Effector memory CD4-positive, alpha-beta T cell (primary cell): ENCODE results near the gene ANKRD53.

ENCODE experiments used
- DNase-seq, 3 donors: peaks; one replicate each; pipeline ENCODE4 v3.0.0-alpha.2; 2020
- H3K27ac ChIP-seq: 2 replicates; pipeline ENCODE4 v1.7.0; 2013; ENCODE audit warnings: mild to moderate bottlenecking, low read length, moderate library complexity; ENCODE audit not compliant: insufficient read depth, poor library complexity, severe bottlenecking
- H3K27me3 ChIP-seq: replicated peaks from 2 replicates; pipeline ENCODE4 v1.7.0; 2013; ENCODE audit warnings: mild to moderate bottlenecking, low read length; ENCODE audit not compliant: insufficient read depth, control insufficient read depth, poor library complexity, severe bottlenecking
- H3K36me3 ChIP-seq: 2 replicates; pipeline ENCODE4 v1.7.0; 2013; ENCODE audit warnings: mild to moderate bottlenecking, low read length, moderate library complexity; ENCODE audit not compliant: control insufficient read depth, insufficient read depth
- H3K4me1 ChIP-seq: 2 replicates; pipeline ENCODE4 v1.7.0; 2013; ENCODE audit warnings: low read length, mild to moderate bottlenecking; ENCODE audit not compliant: control insufficient read depth, insufficient read depth, poor library complexity, severe bottlenecking
- H3K4me3 ChIP-seq: 2 replicates; pipeline ENCODE4 v1.7.0; 2013; ENCODE audit warnings: low read length, low read depth, mild to moderate bottlenecking; ENCODE audit not compliant: insufficient read depth, poor library complexity, severe bottlenecking
- H3K9me3 ChIP-seq: 2 replicates; pipeline ENCODE4 v1.7.0; 2013; ENCODE audit warnings: mild to moderate bottlenecking, low read length, moderate library complexity; ENCODE audit not compliant: control insufficient read depth

Gene ANKRD53

DNA sequence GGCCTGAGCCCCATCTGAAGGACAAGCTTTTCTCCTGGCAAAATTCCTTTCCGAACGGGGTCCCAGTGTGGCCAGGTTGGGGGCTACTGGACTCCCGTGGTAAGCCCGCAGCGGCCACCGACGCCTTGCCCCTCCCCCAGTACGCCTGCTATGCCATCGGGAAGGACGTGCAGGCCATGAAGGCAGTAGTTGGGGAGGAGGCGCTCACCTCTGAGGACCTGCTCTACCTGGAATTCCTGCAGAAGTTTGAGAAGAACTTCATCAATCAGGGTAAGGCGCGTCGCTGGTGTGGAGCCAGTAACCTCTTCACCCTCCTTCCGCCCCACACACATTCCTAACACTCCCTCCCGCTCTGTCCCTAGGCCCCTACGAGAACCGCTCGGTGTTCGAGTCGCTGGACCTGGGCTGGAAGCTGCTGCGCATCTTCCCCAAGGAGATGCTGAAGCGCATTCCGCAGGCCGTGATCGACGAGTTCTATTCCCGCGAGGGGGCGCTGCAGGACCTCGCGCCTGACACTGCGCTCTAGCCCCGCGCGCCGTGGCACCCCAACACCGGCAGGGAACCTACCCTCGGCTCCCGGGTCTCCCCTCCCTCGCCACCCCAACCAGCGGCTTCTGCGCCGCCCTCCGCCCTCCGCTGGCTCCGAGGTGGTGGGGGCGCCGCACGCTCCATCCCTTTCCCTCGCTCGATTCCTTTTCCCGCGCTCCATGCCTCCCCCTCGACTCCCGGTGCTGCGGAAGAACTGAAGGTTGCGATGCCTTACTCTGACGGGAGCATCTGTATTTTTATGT is 13.6 kb upstream of the ANKRD53 start:
- H3K36me3 ChIP-seq = no peaks in the 10 kb centered on the region
- no peak overlapping the region for H3K27ac ChIP-seq
- no peaks in the 10 kb centered on the region for H3K9me3 ChIP-seq
- DNase-seq = peak; percentile 64 to 70 (median 65)
- peak overlapping the region; percentile 64 for H3K4me3 ChIP-seq
- peaks cover 4% of the 10 kb centered on the region for H3K4me1 ChIP-seq
- peaks cover 6% of the 10 kb centered on the region for H3K27me3 ChIP-seq

DNA sequence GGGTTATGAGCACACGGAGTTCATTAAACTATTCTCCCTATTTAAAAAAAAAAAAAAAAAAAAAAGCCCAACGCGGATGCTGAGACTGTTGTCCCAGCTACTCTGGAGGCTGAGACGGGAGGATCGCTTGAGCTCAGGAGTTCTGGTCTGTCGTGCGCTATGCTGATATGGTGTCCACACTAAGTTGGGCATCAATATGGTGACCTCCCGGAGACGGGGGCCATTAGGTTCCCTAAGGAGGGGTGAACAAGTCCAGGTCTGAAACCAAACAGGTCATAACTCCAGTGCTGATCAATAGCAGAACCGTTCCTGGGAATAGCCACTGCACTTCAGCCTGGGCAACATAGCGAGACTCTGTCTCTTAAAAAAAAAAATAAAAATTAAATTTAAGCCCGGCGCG is 12.9 kb upstream of the ANKRD53 start:
- no peak for DNase-seq
- peak overlapping the region; percentile 64 for H3K4me3 ChIP-seq
- peaks cover 6% of the 10 kb centered on the region for H3K27me3 ChIP-seq
- H3K4me1 ChIP-seq = peaks cover 4% of the 10 kb centered on the region
- H3K36me3 ChIP-seq = no peaks in the 10 kb centered on the region
- H3K27ac ChIP-seq = no peak overlapping the region
- H3K9me3 ChIP-seq = no peaks in the 10 kb centered on the region

DNA sequence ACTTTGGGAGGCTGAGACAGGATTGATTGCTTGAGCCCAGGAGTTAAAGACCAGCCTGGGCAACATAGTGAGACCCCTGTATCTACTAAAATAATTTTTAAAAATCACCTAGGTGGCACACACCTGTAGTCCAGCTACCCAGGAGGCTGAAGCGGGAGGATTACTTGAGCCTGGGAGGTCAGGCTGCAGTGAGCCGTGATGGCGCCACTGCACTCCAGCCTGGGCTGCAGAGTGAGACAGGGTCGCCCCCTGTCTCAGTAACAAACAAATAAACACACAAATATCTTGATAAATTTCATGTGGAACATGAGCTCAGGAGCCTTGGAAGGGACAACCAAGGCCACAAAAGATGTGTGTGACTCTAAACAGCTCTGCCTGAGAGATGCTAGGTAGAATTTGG is 11.7 kb upstream of the ANKRD53 start:
- peaks cover 4% of the 10 kb centered on the region for H3K4me1 ChIP-seq

DNA sequence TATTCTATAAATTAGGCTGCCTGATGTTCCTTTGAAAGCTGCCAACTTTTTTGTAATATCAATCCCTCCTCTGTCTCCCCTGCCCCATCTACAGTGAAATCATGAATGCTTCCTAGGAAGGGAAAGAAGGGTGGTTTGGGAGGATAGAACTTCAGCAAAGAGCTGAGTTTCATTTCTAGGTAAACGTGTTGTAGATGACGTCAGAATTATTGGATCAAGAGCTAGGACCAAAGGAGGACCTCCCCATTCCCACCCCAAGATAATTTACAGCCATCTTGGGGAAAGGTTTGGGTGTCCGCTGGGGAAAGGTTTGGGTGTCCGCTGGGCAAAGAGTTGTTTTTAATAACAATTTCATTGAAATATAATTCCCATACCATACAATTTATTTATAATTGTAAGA is 11.2 kb upstream of the ANKRD53 start:
- Histone ChIP-seq H3K36me3 (no peaks in the 10 kb centered on the region), H3K4me1 (peaks cover 4% of the 10 kb centered on the region), H3K27ac (no peak overlapping the region), H3K27me3 (peaks cover 6% of the 10 kb centered on the region), H3K4me3 (no peak overlapping the region), H3K9me3 (no peaks in the 10 kb centered on the region)
- DNase-seq = no peak

More for the DNA sequence above, 11.7 kb upstream of the ANKRD53 start:
- H3K27me3 ChIP-seq = peaks cover 6% of the 10 kb centered on the region
- DNase-seq = no peak
- H3K9me3 ChIP-seq = no peaks in the 10 kb centered on the region
- no peak overlapping the region for H3K4me3 ChIP-seq
- H3K36me3 ChIP-seq = no peaks in the 10 kb centered on the region
- H3K27ac ChIP-seq = no peak overlapping the region

DNA sequence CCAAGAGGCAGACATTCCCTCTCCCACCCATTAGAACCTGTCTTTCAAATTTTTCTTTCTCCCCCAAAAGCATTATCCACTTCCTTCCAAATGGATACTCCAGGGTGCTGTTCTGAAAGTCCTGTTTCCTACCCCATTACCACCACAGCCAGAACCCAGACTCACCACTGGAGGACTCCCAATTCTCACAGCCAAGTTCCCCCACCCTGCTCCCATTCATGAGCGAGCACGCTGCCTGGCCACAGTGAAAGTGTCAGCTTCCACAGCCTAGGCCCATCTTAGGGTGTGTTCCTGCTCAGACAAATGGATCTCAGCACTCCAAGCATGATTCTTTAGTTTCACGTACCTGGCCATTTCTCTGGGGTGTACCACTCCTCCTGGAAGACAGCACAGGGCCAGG is 3.8 kb upstream of the ANKRD53 start:
- no peak for DNase-seq
- Histone ChIP-seq H3K9me3 (no peaks in the 10 kb centered on the region), H3K4me3 (no peak overlapping the region), H3K27ac (no peak overlapping the region), H3K27me3 (no peaks in the 10 kb centered on the region), H3K4me1 (peaks cover 14% of the 10 kb centered on the region), H3K36me3 (no peaks in the 10 kb centered on the region)

DNA sequence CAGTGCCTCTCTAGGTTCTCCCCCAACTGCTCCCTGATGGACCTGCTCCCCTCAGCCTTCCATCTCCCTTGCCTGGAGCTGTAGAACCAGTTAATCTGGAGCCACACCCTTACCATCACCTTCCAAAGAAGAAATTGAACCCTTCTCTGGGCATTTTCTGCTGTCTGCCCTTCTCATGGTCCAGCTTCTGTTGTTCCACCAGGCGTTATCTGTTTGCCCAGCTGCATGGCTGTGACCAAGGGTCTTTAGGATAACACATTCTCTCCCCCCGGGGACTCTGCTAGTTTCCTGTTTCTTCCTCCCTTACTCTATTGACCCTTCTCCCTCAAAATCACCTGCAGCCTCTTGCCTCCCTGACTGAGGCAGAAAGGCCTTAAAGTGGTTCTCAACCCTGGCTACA is 3.2 kb upstream of the ANKRD53 start:
- DNase-seq = no peak
- H3K27me3 ChIP-seq = no peaks in the 10 kb centered on the region
- peaks cover 14% of the 10 kb centered on the region for H3K4me1 ChIP-seq
- H3K36me3 ChIP-seq = no peaks in the 10 kb centered on the region
- H3K27ac ChIP-seq = no peak overlapping the region
- no peak overlapping the region for H3K4me3 ChIP-seq
- H3K9me3 ChIP-seq = no peaks in the 10 kb centered on the region

DNA sequence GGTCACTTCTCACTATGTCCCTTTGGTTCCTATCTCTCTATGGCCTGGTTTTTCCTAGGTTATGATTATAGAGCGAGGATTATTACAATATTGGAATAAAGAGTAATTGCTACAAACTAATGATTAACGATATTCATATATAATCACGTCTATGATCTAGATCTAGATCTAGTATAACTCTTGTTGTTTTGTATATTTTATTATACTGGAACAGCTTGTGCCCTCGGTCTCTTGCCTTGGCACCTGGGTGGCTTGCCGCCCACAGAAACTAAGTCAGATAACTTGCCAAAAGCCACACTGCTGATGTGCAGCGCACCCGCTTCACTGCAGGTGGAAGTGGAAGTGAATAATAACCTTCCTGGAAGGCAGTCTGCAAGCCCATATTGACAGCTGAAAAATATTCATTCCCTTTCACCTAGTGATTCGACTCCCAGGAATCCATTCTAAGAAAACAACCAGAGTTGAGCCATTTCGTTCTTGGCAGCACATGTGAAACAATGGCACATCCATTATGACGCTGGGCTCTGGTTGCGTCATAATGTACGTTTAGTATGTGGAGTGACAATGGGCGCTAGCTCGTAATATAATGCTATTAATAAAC is 725 bp upstream of the ANKRD53 start:
- no peaks in the 10 kb centered on the region for H3K27me3 ChIP-seq
- peak overlapping the region; percentile 60 for H3K4me3 ChIP-seq
- H3K27ac ChIP-seq = peak overlapping the region; percentile 37
- H3K4me1 ChIP-seq = peaks cover 14% of the 10 kb centered on the region
- DNase-seq = no peak
- H3K9me3 ChIP-seq = no peaks in the 10 kb centered on the region
- no peaks in the 10 kb centered on the region for H3K36me3 ChIP-seq

DNA sequence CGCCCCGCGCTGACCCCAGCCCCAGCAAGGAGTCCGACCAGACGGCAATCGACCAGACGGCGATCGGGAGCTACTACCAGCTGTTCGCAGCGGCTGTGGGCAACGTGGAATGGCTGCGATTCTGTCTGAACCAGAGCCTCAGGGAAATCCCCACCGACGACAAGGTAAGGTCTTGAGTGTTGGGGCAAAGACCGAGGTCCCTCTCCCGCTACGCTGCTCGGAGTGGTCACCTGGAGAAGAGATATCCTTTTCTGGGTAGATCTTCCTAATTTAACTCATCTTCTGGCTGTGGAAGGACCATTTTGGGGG is 704 bp downstream of the ANKRD53 start:
- DNase-seq = no peak
- Histone ChIP-seq H3K27me3 (no peaks in the 10 kb centered on the region), H3K4me1 (peaks cover 14% of the 10 kb centered on the region), H3K36me3 (no peaks in the 10 kb centered on the region), H3K27ac (no peak overlapping the region), H3K4me3 (peak overlapping the region; percentile 60), H3K9me3 (no peaks in the 10 kb centered on the region)

DNA sequence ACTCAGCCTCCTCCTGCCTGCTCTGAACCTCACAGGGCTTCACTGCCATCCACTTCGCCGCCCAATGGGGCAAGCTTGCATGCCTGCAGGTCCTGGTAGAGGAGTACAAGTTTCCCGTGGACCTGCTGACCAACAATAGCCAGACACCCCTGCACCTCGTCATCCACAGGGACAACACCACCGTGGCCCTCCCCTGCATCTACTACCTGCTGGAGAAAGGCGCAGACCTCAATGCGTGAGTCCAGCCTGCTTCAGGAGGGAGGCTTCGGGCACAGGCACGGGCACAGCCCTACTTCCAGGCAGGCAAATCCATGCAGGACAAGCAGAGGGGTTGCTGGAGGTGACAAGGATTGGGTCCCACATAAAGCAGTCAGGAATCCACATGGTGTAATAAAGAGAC is 1.2 kb downstream of the ANKRD53 start:
- H3K36me3 ChIP-seq = no peaks in the 10 kb centered on the region
- peaks cover 17% of the 10 kb centered on the region for H3K4me1 ChIP-seq
- no peak overlapping the region for H3K27ac ChIP-seq
- no peak for DNase-seq
- H3K27me3 ChIP-seq = no peaks in the 10 kb centered on the region
- no peaks in the 10 kb centered on the region for H3K9me3 ChIP-seq
- H3K4me3 ChIP-seq = no peak overlapping the region

DNA sequence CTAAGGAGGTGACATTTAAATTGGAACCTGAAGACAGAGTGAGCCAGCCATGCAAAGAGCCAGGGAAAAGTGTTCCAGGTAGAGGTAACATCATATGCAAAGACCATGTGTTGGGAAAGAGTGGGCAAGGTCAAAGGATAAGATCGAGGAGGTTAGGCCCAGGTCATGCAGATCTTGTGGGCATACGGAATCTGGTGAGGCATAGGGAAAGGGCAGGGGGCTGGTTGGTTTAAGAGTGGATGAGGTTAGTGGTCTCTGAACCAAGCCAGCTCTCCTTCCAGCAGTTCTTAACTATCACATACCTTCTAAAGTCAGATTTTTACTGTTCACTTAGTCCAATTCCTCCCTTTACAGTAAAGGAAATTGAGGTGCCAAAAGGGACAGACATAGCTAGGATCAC is 3.0 kb downstream of the ANKRD53 start:
- H3K36me3 ChIP-seq = peaks cover 6% of the 10 kb centered on the region
- DNase-seq = no peak
- H3K4me3 ChIP-seq = no peak overlapping the region
- H3K27ac ChIP-seq = no peak overlapping the region
- no peaks in the 10 kb centered on the region for H3K27me3 ChIP-seq
- H3K9me3 ChIP-seq = no peaks in the 10 kb centered on the region
- H3K4me1 ChIP-seq = peaks cover 22% of the 10 kb centered on the region
